ENCODE measurements around the gene DNLZ.

GRCh38 chr9:136347472-136348256, 15.9 kb downstream of the DNLZ start:
- TF ChIP-seq, protein P1, sequence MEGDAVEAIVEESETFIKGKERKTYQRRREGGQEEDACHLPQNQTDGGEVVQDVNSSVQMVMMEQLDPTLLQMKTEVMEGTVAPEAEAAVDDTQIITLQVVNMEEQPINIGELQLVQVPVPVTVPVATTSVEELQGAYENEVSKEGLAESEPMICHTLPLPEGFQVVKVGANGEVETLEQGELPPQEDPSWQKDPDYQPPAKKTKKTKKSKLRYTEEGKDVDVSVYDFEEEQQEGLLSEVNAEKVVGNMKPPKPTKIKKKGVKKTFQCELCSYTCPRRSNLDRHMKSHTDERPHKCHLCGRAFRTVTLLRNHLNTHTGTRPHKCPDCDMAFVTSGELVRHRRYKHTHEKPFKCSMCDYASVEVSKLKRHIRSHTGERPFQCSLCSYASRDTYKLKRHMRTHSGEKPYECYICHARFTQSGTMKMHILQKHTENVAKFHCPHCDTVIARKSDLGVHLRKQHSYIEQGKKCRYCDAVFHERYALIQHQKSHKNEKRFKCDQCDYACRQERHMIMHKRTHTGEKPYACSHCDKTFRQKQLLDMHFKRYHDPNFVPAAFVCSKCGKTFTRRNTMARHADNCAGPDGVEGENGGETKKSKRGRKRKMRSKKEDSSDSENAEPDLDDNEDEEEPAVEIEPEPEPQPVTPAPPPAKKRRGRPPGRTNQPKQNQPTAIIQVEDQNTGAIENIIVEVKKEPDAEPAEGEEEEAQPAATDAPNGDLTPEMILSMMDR (IDR thresholded peaks at IDR 0.05; ENCODE audit: insufficient read depth, low read length, poor library complexity, severe bottlenecking), result no peak
- TF ChIP-seq EZH2phosphoT487 (conservative IDR thresholded peaks at IDR 0.05; ENCODE audit: low read length), result no peak
